ENCODE measurements around the gene TCP11.

The TCP11 gene

DNA sequence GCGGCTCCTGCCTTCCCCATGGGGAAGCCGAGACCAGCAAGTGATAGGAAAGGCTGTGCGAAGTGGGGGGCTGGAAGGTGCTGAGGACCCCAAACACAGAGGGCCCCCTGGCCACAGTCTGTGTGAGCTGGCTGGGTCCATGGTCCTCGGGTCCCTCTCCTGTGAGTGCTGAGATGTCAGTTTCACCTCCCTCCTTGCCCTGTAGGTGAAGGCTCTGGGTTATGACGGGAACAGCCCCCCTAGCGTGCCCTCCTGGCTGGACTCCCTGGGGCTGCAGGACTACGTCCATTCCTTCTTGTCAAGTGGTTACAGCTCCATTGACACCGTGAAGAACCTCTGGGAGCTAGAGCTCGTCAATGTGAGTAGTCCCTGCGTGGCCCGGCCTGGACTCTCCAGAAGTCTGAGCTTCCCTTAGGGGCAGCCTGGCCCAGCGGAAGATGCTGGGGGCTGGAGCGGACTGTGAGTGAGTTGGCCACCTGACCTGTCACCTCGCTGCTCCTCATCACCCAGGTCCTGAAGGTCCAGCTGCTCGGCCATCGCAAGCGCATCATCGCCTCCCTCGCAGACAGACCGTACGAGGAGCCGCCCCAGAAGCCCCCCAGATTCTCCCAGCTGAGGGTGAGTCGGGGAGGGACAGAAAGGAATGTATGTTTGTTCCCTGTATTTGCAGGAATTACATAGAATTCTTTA lies 61.7 kb downstream of the TCP11 start:
- Mint-ChIP-seq H3K27me3 (no peaks in the 10 kb centered on the region), H3K9me3 (no peaks in the 10 kb centered on the region), H3K4me1 (no peaks in the 10 kb centered on the region), H3K4me3 (no peak overlapping the region), H3K27ac (ENCODE audit: low read depth) (no peak overlapping the region), H3K36me3 (ENCODE audit: insufficient read depth) (peaks cover 6% of the 10 kb centered on the region)
- ATAC-seq (replicated peaks; ENCODE audit: extremely low read depth, poor library complexity, severe bottlenecking) (no peak), DNase-seq (ENCODE audit: low spot score in 2 of 2) (no peak)

DNA sequence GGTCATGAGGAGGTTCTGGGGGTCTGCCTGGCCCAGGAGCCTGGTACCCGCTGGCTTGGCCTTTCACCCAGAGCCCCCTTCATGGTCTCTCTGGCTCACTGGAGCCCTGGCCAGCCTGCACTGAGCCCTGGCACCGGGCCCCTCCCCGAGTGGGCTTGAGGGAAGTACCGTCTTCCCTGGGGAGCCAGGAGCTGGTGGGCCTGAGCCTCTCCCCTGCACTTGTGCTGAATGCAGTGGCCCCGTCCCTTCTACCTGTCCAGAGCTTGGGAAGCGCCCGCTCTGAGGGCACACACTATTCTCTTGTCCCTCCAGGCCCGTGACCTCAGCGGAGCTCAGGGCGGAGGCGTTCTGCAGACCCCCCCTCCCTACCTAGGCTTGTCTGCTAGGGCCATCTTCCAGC lies 62.2 kb downstream of the TCP11 start:
- Mint-ChIP-seq H3K36me3 (ENCODE audit: insufficient read depth) (peaks cover 6% of the 10 kb centered on the region), H3K27me3 (no peaks in the 10 kb centered on the region), H3K4me1 (no peaks in the 10 kb centered on the region), H3K9me3 (no peaks in the 10 kb centered on the region), H3K4me3 (no peak overlapping the region), H3K27ac (ENCODE audit: low read depth) (no peak overlapping the region)
- ATAC-seq (replicated peaks; ENCODE audit: extremely low read depth, poor library complexity, severe bottlenecking), result no peak
- DNase-seq (ENCODE audit: low spot score in 2 of 2), result no peak

- DNase-seq (ENCODE audit: low spot score in 2 of 2) (no peak), ATAC-seq (replicated peaks; ENCODE audit: extremely low read depth, poor library complexity, severe bottlenecking) (no peak)
- H3K27ac Mint-ChIP-seq (ENCODE audit: low read depth), result no peak overlapping the region
- no peaks in the 10 kb centered on the region for H3K9me3 Mint-ChIP-seq
- H3K36me3 Mint-ChIP-seq (ENCODE audit: insufficient read depth), result peaks cover 6% of the 10 kb centered on the region
- no peaks in the 10 kb centered on the region for H3K27me3 Mint-ChIP-seq
- no peak overlapping the region for H3K4me3 Mint-ChIP-seq
- no peaks in the 10 kb centered on the region for H3K4me1 Mint-ChIP-seq
Observed at GRCh38 chr6:35078226-35078850, 62.8 kb downstream of the TCP11 start.

DNA sequence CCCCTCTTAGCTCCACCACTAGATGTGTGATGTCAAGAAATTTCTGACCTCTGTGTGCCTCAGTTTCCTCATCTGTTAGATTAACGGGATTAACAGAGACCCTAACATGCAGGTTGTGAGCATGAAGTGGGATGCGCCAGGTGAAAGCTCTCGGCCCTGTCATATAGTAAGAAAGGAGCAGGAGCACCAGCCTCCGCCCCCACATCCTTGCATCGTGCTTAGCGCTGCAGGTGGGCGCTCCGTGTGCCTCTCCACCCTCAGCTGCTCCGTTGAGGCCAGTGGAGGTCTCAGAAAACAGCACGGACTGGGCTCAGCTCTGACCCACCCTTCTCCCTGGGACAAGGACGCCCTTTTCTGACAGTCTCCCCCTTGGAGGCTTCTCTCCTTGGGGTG lies 63.4 kb downstream of the TCP11 start:
- no peak for ATAC-seq (replicated peaks; ENCODE audit: extremely low read depth, poor library complexity, severe bottlenecking)
- Mint-ChIP-seq H3K4me1 (no peaks in the 10 kb centered on the region), H3K27ac (ENCODE audit: low read depth) (no peak overlapping the region)

DNA sequence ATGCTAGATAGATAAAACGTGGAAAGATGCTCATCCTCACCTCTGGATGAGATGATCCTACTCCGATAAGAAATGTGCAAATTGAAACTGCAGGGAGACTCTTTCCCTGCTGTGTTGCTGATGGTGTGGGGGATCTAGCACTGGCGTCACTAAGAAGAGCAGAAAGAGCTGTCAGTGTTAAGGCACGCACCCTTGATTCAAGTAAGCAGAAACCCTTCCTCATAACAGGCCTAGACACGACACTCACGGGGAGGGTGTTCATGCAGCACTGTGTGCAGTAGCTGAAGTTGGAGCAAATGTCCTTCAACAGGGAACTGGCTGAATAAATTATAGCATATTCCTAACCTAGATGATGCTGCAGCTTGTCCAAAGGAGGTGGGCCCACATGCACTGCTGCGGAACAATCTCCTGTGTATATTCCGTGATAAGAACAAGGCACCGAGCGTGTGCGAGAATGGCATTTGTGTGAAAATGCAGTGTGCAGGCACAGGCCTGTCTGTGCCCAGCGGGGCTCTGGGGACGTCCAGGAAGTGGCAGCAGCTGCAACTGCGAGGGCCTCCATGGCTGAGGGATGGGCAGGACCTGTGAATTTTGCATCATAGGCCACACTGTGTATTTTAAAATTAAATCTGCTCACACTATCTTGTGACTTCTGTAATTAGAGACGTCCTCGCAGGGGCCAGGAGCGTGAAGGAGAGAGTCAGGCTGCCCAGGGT lies 64.0 kb downstream of the TCP11 start:
- Mint-ChIP-seq H3K36me3 (ENCODE audit: insufficient read depth) (peaks cover 6% of the 10 kb centered on the region), H3K9me3 (no peaks in the 10 kb centered on the region), H3K4me1 (no peaks in the 10 kb centered on the region), H3K27me3 (no peaks in the 10 kb centered on the region), H3K4me3 (no peak overlapping the region), H3K27ac (ENCODE audit: low read depth) (no peak overlapping the region)
- ATAC-seq (replicated peaks; ENCODE audit: extremely low read depth, poor library complexity, severe bottlenecking) (no peak), DNase-seq (ENCODE audit: low spot score in 2 of 2) (no peak)

More for the DNA sequence above, 63.4 kb downstream of the TCP11 start:
- Mint-ChIP-seq H3K36me3 (ENCODE audit: insufficient read depth) (peaks cover 6% of the 10 kb centered on the region), H3K27me3 (no peaks in the 10 kb centered on the region), H3K4me3 (no peak overlapping the region), H3K9me3 (no peaks in the 10 kb centered on the region)
- DNase-seq (ENCODE audit: low spot score in 2 of 2), result no peak

- H3K4me1 Mint-ChIP-seq, result no peaks in the 10 kb centered on the region
- ATAC-seq (replicated peaks; ENCODE audit: extremely low read depth, poor library complexity, severe bottlenecking), result no peak
- no peak overlapping the region for H3K27ac Mint-ChIP-seq (ENCODE audit: low read depth)
- H3K9me3 Mint-ChIP-seq, result no peaks in the 10 kb centered on the region
- DNase-seq (ENCODE audit: low spot score in 2 of 2), result no peak
- no peaks in the 10 kb centered on the region for H3K27me3 Mint-ChIP-seq
- peaks cover 7% of the 10 kb centered on the region for H3K36me3 Mint-ChIP-seq (ENCODE audit: insufficient read depth)
- no peak overlapping the region for H3K4me3 Mint-ChIP-seq
Observed at GRCh38 chr6:35073766-35074471, 67.2 kb downstream of the TCP11 start.

GRCh38 chr6:35073211-35073610 lies 67.9 kb downstream of the TCP11 start:
- no peak for DNase-seq (ENCODE audit: low spot score in 2 of 2)
- Mint-ChIP-seq H3K27ac (ENCODE audit: low read depth) (no peak overlapping the region), H3K4me3 (no peak overlapping the region), H3K36me3 (ENCODE audit: insufficient read depth) (peaks cover 7% of the 10 kb centered on the region), H3K4me1 (no peaks in the 10 kb centered on the region), H3K9me3 (no peaks in the 10 kb centered on the region), H3K27me3 (no peaks in the 10 kb centered on the region)
- ATAC-seq (replicated peaks; ENCODE audit: extremely low read depth, poor library complexity, severe bottlenecking), result no peak

DNA sequence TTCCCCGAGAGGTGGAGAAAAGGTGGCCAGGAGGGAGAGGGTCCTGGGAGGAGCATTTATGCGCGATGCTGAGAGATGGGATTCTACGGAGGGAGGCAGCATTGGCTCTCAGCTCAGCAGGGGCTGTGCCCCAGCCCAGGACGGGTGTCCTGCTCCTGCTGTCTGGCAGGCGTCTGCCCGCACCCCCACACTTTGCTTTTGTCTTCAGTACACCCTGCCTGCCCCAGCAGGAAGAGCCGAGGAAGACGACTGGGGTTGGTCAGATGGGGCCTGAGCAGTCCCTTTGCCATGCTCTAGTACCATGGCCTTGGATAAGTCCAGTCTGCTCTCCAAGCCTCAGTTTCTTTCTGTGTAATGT lies 68.5 kb downstream of the TCP11 start:
- Mint-ChIP-seq H3K4me1 (no peaks in the 10 kb centered on the region), H3K27me3 (no peaks in the 10 kb centered on the region), H3K4me3 (no peak overlapping the region), H3K36me3 (ENCODE audit: insufficient read depth) (peaks cover 9% of the 10 kb centered on the region), H3K9me3 (no peaks in the 10 kb centered on the region), H3K27ac (ENCODE audit: low read depth) (no peak overlapping the region)
- ATAC-seq (replicated peaks; ENCODE audit: extremely low read depth, poor library complexity, severe bottlenecking) (no peak), DNase-seq (ENCODE audit: low spot score in 2 of 2) (no peak)

DNA sequence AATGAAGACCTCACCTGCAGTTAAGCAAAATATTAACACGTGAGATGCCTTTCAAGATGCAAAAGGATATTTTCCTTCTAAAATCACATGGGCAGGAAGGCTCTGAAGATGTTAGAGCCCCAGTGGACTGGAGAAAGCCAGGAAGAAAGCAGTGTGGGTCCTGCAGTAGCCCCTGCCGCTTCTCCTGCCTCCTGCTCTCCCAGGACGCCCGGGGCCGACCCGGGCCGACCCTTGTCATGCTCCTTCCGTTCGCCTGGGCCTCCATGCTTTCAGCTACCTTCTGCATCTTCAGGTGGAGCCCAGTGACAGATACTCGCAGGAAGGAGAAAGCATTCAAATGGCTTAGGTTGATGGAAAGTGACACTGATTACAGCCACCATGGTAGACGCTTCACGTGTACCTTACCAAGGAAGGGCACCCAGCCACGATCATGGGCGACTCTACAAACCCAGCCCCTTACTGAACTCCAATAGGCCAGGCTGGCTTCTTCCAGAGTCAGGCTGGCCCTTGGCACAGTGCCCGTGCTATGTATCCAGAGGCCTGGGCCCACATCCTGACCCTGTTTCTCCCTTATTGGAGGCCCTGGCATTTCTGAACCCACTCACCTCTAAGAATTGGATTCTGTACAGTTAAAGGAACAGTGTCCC lies 69.0 kb downstream of the TCP11 start:
- ATAC-seq (replicated peaks; ENCODE audit: extremely low read depth, poor library complexity, severe bottlenecking), result no peak

GRCh38 chr6:35071347-35071994 lies 69.7 kb downstream of the TCP11 start:
- no peaks in the 10 kb centered on the region for H3K9me3 Mint-ChIP-seq
- no peak overlapping the region for H3K27ac Mint-ChIP-seq (ENCODE audit: low read depth)
- ATAC-seq (replicated peaks; ENCODE audit: extremely low read depth, poor library complexity, severe bottlenecking) (no peak), DNase-seq (ENCODE audit: low spot score in 2 of 2) (no peak)
- no peaks in the 10 kb centered on the region for H3K4me1 Mint-ChIP-seq
- peaks cover 8% of the 10 kb centered on the region for H3K36me3 Mint-ChIP-seq (ENCODE audit: insufficient read depth)
- no peaks in the 10 kb centered on the region for H3K27me3 Mint-ChIP-seq
- H3K4me3 Mint-ChIP-seq, result no peak overlapping the region

More for the DNA sequence above, 69.0 kb downstream of the TCP11 start:
- no peak for DNase-seq (ENCODE audit: low spot score in 2 of 2)
- no peaks in the 10 kb centered on the region for H3K27me3 Mint-ChIP-seq
- no peak overlapping the region for H3K27ac Mint-ChIP-seq (ENCODE audit: low read depth)
- no peaks in the 10 kb centered on the region for H3K9me3 Mint-ChIP-seq
- H3K4me1 Mint-ChIP-seq, result no peaks in the 10 kb centered on the region
- no peak overlapping the region for H3K4me3 Mint-ChIP-seq
- peaks cover 8% of the 10 kb centered on the region for H3K36me3 Mint-ChIP-seq (ENCODE audit: insufficient read depth)

- no peaks in the 10 kb centered on the region for H3K4me1 Mint-ChIP-seq
- H3K27ac Mint-ChIP-seq (ENCODE audit: low read depth), result no peak overlapping the region
- H3K4me3 Mint-ChIP-seq, result no peak overlapping the region
- ATAC-seq (replicated peaks; ENCODE audit: extremely low read depth, poor library complexity, severe bottlenecking), result no peak
- H3K27me3 Mint-ChIP-seq, result no peaks in the 10 kb centered on the region
- DNase-seq (ENCODE audit: low spot score in 2 of 2), result no peak
- peaks cover 8% of the 10 kb centered on the region for H3K36me3 Mint-ChIP-seq (ENCODE audit: insufficient read depth)
- H3K9me3 Mint-ChIP-seq, result no peaks in the 10 kb centered on the region
Observed at GRCh38 chr6:35070111-35070510, 71.0 kb downstream of the TCP11 start.

- no peaks in the 10 kb centered on the region for H3K9me3 Mint-ChIP-seq
- H3K4me3 Mint-ChIP-seq, result no peak overlapping the region
- no peaks in the 10 kb centered on the region for H3K27me3 Mint-ChIP-seq
- peaks cover 6% of the 10 kb centered on the region for H3K36me3 Mint-ChIP-seq (ENCODE audit: insufficient read depth)
- ATAC-seq (replicated peaks; ENCODE audit: extremely low read depth, poor library complexity, severe bottlenecking) (no peak), DNase-seq (ENCODE audit: low spot score in 2 of 2) (no peak)
- H3K27ac Mint-ChIP-seq (ENCODE audit: low read depth), result no peak overlapping the region
- H3K4me1 Mint-ChIP-seq, result no peaks in the 10 kb centered on the region
Observed at GRCh38 chr6:35069262-35069661, 71.9 kb downstream of the TCP11 start.
